PFSK-1 (cell line): ENCODE measurements around the gene B3GNT3.

Experiments
- FOXP2 ChIP-seq: optimal IDR thresholded peaks from 2 replicates; pipeline ENCODE3; 2011; ENCODE audit warnings: borderline replicate concordance, control low read depth, inconsistent platforms; ENCODE audit not compliant: insufficient read depth; ENCODE audit errors: extremely low read length, extremely low read depth
- POLR2AphosphoS5 ChIP-seq: IDR thresholded peaks from 2 replicates; pipeline ENCODE4 v1.6.1; 2012; ENCODE audit warnings: low read depth, mild to moderate bottlenecking, control low read depth, low read length, moderate library complexity
- REST ChIP-seq, 2 experiments: IDR thresholded peaks; 2 replicates each; pipeline versions ENCODE4 v1.6.1 to v1.8.0; 2011 to 2012; ENCODE audit warnings: low read depth in 2 of 2, low read length in 2 of 2, control low read depth in 1 of 2, inconsistent platforms in 1 of 2, mild to moderate bottlenecking in 1 of 2, moderate library complexity in 1 of 2; ENCODE audit not compliant: insufficient read depth in 1 of 2
- SIN3A ChIP-seq: IDR thresholded peaks from 2 replicates; pipeline ENCODE4 v1.6.1; 2012; ENCODE audit warnings: mild to moderate bottlenecking, low read length, moderate library complexity, borderline replicate concordance; ENCODE audit not compliant: insufficient read depth
- TAF1 ChIP-seq: IDR thresholded peaks from 2 replicates; pipeline ENCODE4 v1.6.1; 2012; ENCODE audit warnings: low read length, control low read depth, borderline replicate concordance; ENCODE audit not compliant: insufficient read depth

The B3GNT3 gene

GRCh38 chr19:17831419-17831888 lies 36.5 kb downstream of the B3GNT3 start:
- TF ChIP-seq FOXP2 (no peak), REST (IDR thresholded peaks at IDR 0.05; ENCODE audit: insufficient read depth in 1 of 2, low read depth in 2 of 2, low read length in 2 of 2) (no peak), POLR2AphosphoS5 (no peak), SIN3A (no peak), TAF1 (no peak)

- no peak for TF ChIP-seq REST (IDR thresholded peaks at IDR 0.05; ENCODE audit: insufficient read depth in 1 of 2, low read depth in 2 of 2, low read length in 2 of 2)
These were observed 37.7 kb downstream of the B3GNT3 start for GRCh38 chr19:17832443-17833208.

GRCh38 chr19:17834350-17835181 lies 39.6 kb downstream of the B3GNT3 start:
- TF ChIP-seq TAF1 (no peak), FOXP2 (no peak), POLR2AphosphoS5 (no peak), SIN3A (no peak), REST (IDR thresholded peaks at IDR 0.05; ENCODE audit: insufficient read depth in 1 of 2, low read depth in 2 of 2, low read length in 2 of 2) (no peak)

- TF ChIP-seq SIN3A (no peak), TAF1 (no peak), FOXP2 (peak; percentile 14), POLR2AphosphoS5 (no peak)
These were observed 40.5 kb downstream of the B3GNT3 start for GRCh38 chr19:17835182-17836006.

- TF ChIP-seq SIN3A: no peak
- no peak for TF ChIP-seq POLR2AphosphoS5
- TF ChIP-seq TAF1: no peak
- no peak for TF ChIP-seq REST (IDR thresholded peaks at IDR 0.05; ENCODE audit: insufficient read depth in 1 of 2, low read depth in 2 of 2, low read length in 2 of 2)
- no peak for TF ChIP-seq FOXP2
These were observed 41.6 kb downstream of the B3GNT3 start for GRCh38 chr19:17836530-17836929.
